Smooth muscle cell of the coronary artery (primary cell): ENCODE measurements around the gene PTPRA. TPM values are rescaled to one million over a fixed set of nuclear protein-coding genes. Genes with fewer than 3 reads are reported as not detected.

Source experiments
- total RNA-seq: library from RNA; depleted of rRNA; stranded (reverse); fragments of >200 nt; gene quantifications from 2 replicates; pipeline ENCODE4 v1.2.3, GENCODE V29; 2014; ENCODE audit warnings: low replicate concordance

The PTPRA gene, protein sequence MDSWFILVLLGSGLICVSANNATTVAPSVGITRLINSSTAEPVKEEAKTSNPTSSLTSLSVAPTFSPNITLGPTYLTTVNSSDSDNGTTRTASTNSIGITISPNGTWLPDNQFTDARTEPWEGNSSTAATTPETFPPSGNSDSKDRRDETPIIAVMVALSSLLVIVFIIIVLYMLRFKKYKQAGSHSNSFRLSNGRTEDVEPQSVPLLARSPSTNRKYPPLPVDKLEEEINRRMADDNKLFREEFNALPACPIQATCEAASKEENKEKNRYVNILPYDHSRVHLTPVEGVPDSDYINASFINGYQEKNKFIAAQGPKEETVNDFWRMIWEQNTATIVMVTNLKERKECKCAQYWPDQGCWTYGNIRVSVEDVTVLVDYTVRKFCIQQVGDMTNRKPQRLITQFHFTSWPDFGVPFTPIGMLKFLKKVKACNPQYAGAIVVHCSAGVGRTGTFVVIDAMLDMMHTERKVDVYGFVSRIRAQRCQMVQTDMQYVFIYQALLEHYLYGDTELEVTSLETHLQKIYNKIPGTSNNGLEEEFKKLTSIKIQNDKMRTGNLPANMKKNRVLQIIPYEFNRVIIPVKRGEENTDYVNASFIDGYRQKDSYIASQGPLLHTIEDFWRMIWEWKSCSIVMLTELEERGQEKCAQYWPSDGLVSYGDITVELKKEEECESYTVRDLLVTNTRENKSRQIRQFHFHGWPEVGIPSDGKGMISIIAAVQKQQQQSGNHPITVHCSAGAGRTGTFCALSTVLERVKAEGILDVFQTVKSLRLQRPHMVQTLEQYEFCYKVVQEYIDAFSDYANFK
- total RNA-seq, result 22.8 and 30.8 TPM in 2 replicates

DNA sequence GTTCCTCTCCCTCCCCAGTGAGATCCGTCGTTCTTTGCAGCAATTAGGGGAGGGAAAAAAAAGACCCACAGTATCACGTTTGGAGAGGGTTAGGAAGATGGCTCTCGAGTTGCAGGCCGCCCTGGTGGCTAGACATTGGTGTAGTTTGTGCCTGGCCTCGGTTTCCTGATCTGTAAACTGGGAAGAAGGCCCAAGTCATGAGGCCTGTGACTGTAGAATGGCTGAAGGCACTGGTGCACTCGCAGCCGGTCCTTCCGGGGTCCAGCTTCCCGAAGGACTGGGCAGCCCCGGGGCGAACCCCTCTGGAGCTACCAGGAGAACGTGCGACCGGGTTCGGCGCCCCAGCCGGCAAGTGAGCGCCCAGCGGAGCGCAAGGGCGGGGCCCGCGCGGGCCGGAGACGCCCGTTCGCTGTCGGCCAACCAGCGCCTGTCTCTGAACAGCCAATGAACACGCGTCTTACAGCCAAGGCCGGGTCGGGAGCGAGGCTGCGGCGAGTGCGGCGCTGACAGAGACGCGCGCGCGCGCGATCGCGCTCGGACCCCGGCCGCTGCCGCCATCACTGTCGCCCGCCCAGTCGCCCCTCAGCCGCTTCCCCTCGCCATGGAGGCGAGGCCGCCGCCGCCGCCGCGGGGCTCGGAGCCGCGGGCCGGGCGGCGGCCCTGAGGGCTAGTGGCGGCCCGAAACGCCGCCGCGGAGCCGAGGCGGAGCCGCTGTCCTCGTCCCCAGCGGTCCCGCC is at the start of gene PTPRA:
Gene PTPRA (plus strand): TSS at position 472 of the 737 bp plus-strand sequence. CDS start 90,797 bp downstream, outside the sequence.

DNA sequence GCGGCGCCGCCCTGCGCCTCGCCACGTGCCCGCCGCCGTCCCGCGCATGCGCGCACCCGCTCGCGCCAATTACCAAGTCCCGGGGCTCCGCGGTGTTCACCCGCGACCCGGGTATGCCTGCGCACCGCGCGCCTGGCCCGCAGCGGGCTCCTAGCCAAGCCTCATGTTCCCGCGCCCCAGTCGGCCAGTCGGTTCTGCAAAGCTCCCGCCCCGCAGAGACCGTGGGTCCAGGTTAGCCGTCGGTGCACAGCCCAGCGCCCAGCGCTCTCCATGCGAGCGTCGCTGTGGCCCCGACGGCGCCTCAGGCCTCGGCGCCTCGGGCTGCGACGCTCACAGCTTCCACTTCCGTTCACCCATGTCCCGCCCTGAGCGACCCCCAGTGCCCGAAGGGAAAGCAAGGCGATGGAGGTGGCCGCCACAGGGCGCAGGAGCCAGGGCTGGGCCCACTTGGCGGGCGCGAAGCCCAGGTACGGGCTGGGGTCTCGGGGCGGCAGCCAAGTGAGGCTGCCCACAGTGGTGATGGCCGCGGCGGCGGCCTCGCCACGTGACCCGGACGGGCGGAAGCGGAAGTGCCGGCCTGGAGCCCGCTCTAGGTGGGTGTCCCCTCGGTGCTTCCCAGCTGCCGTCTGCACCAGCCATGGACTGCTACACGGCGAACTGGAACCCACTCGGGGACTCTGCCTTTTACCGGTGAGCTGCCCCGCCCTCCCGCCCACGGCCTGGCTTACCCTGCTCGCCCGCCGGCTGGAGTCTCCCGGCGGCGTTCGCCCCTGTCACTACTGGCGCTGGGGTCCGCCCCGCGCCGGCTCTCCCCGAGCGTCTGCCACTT is 32.9 kb upstream of the PTPRA start, which contains the start of the genes PCED1A and VPS16:
Gene PCED1A (minus strand): TSS at position 518 of the 829 bp plus-strand sequence. CDS start 743 bp downstream, outside the sequence.
Gene VPS16 (plus strand): TSS at position 608 of the 829 bp plus-strand sequence. CDS start 30 bp downstream, at position 638.

DNA sequence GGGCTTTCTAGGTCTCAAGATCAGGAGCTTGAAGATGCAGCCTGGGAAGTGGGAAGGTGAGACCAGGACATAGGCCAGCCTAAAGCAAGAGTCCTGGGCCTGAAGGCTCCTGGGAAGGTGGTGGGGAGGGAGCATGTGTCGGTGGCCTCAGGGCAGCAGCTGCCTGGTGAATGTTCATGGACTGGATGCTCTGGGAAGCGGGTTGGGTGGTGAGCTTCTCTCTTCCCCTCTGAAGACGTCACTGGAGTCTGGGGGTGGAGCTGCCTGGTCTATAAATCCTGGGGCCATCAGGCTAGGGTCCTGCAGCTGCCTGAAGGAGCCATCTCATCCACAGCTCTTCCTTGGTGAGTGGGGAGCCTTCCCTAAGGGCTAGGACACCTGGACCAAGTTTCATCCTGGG is 170.0 kb downstream of the PTPRA start, which contains the start of gene GNRH2:
Gene GNRH2 (plus strand): TSS at position 301 of the 400 bp plus-strand sequence. CDS start 793 bp downstream, outside the sequence.

DNA sequence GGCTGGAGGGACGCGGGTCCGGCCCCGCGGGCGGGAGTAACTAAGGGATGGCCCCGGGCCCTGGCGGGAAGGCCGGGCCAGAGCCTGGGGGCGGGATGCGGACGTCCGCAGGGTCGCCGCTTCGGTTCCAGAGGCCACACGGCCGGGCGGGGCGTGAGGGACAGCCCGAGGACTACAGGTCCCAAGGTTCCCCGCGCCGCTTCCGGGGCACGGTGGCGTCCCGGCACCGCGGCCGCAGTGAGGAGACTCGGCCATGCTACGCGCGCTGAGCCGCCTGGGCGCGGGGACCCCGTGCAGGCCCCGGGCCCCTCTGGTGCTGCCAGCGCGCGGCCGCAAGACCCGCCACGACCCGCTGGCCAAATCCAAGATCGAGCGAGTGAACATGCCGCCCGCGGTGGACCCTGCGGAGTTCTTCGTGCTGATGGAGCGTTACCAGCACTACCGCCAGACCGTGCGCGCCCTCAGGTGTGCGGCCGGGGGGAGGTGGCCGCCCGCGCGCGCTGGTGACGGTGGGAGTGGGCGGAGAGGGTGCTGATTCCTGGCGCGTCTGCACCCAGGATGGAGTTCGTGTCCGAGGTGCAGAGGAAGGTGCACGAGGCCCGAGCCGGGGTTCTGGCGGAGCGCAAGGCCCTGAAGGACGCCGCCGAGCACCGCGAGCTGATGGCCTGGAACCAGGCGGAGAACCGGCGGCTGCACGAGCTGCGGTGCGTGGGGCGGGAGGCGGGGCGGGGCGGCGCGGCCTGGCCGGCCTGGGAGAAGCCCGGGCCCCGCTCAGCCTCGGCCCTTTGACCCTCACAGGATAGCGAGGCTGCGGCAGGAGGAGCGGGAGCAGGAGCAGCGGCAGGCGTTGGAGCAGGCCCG is 172.8 kb downstream of the PTPRA start, which contains the start of gene MRPS26:
Gene MRPS26 (plus strand): TSS at position 237 of the 861 bp plus-strand sequence. CDS start 17 bp downstream, at position 254.

GRCh38 chr20:3071610-3072529 is 198.6 kb downstream of the PTPRA start, which contains the start of gene OXT:
Gene OXT (plus strand): TSS chr20:3071620. CDS start chr20:3071656, 36 bp downstream.

GRCh38 chr20:3084283-3084985 is 211.2 kb downstream of the PTPRA start, which contains the start of gene AVP:
Gene AVP (minus strand): TSS chr20:3084724. CDS start chr20:3084674, 50 bp downstream.

Other genes starting within 250 kb of the PTPRA start
- 145 and 157 TPM in 2 replicates for gene NOP56, start 220.8 kb upstream of the PTPRA start, total RNA-seq
- gene IDH3B, start 209.3 kb upstream of the PTPRA start, total RNA-seq, result 97.0 and 141 TPM in 2 replicates
- gene EBF4, start 180.7 kb upstream of the PTPRA start, total RNA-seq, result 0.59 and 0.75 TPM in 2 replicates
- 0.23 and 32.2 TPM in 2 replicates for gene CPXM1, start 72.9 kb upstream of the PTPRA start, total RNA-seq
- not detected in 2 replicates for gene C20orf141, start 58.5 kb upstream of the PTPRA start, total RNA-seq
- 0.35 TPM in 1 of 2 replicates, not detected in the other for gene TMEM239, start 57.1 kb upstream of the PTPRA start, total RNA-seq
- gene PCED1A, start 32.8 kb upstream of the PTPRA start, total RNA-seq, result 18.0 and 19.1 TPM in 2 replicates
- 66.8 and 135 TPM in 2 replicates for gene VPS16, start 32.7 kb upstream of the PTPRA start, total RNA-seq
- not detected in 2 replicates for gene GNRH2, start 170.1 kb downstream of the PTPRA start, total RNA-seq
- gene MRPS26, start 172.6 kb downstream of the PTPRA start, total RNA-seq, result 42.8 and 45.7 TPM in 2 replicates
- gene OXT, start 198.1 kb downstream of the PTPRA start, total RNA-seq, result not detected in 2 replicates
- gene AVP, start 211.2 kb downstream of the PTPRA start, total RNA-seq, result not detected in 2 replicates